Epithelial cell of prostate (primary cell): Measurements from ENCODE around the gene OXER1.

ENCODE experiments used
- DNase-seq: peaks from one replicate; pipeline ENCODE4 v3.0.0-alpha.2; 2011; ENCODE audit warnings: low read depth, low spot score
- H3K27ac ChIP-seq: fragments of 450-650 bp; 2 replicates; pipeline ENCODE4 v1.5.1; 2017; ENCODE audit warnings: mild to moderate bottlenecking

OXER1 gene

DNA sequence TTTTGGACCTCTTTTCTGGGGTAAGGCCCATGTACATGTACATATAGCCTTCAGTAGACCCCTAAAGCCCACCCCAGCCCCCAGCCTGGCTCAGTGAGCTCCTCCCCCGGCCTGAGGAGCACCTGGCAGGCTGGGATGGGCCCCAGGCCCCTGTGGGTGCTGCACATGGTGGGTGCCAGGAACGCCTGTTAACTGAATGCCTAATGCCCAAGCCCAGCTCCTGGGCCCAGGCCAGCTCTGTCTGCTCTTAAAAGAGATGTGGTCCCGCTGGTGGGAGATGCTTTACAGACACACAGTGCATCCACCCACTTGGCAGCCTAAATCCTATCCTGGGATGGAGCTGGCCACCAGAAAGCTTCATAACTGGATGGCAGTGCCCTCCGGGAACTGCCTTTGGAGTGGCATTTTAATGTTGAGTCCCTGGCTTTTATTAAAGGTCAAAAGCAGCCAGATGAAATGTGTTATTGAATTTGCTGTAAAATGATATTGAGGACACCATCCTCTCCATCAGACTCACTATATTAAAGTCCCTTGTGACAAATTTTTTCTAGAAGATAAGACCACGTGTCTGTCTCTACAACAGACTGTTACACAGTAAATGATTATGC is 7.7 kb upstream of the OXER1 start:
- DNase-seq, result no peak
- H3K27ac ChIP-seq, result no peak overlapping the region

GRCh38 chr2:42770288-42771131 is 6.6 kb upstream of the OXER1 start:
- DNase-seq, result no peak
- no peak overlapping the region for H3K27ac ChIP-seq

DNA sequence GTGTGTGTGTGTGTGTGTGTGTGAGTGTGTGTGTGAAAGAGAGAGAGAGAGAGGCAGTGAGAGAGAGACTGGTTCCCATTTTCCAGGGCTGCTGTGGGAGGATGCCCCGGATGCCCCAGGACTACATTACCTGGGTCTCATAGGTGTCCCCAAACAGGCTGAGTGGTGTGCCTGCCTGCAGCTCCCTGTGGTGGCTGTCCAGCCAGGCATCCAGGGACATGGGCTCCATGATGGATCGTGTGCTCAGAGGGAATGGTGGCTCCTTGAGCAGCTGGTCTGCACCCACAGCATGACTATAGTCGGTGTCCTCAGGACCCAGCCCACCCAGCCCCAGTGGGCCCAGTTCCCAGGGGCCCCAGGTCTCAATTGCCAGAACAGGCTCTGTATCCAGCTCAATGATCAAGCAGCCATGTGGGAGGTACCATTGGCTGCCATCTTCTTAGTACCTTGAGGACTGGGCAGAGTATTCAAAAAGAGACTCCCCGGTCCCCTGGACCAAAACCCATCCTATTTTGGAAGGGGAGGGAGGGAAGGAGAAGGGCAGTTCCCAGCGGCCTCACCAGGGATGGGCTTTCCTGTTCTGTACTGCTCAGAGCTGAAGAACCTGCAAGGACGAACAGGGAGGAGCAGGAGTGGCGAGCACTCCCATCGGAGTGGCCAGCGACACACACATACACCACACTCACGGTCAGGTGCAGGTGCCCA is 5.8 kb upstream of the OXER1 start:
- DNase-seq, result no peak
- H3K27ac ChIP-seq, result no peak overlapping the region

DNA sequence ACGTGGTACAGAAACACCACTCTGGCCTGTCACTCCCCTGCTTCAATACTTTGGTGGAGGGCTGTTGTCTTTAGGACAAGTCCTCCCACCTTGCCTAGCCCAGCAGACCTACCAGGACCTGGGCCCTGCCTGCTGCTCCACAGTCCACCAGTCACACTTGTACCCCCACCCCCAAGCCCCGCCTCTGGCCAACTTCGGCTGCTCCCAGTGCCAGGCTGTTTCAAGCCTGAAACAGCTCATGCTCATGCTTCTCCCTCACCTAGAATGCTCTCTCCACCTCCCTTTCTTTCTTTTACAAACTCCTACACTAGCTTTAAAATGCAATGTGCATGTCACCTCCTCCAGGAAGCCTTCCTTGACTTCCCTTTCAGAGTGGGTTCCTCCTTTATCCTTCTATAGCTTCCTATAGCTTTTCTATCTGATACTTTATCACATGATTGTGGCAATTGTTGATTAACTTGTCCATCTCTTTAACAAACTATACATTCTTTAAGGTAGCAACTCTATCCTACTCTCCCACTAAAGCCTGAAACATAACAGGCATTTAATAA is 4.8 kb upstream of the OXER1 start:
- no peak overlapping the region for H3K27ac ChIP-seq
- DNase-seq, result no peak

- no peak for DNase-seq
- no peak overlapping the region for H3K27ac ChIP-seq
These were observed 4.2 kb upstream of the OXER1 start for GRCh38 chr2:42767899-42768705.

DNA sequence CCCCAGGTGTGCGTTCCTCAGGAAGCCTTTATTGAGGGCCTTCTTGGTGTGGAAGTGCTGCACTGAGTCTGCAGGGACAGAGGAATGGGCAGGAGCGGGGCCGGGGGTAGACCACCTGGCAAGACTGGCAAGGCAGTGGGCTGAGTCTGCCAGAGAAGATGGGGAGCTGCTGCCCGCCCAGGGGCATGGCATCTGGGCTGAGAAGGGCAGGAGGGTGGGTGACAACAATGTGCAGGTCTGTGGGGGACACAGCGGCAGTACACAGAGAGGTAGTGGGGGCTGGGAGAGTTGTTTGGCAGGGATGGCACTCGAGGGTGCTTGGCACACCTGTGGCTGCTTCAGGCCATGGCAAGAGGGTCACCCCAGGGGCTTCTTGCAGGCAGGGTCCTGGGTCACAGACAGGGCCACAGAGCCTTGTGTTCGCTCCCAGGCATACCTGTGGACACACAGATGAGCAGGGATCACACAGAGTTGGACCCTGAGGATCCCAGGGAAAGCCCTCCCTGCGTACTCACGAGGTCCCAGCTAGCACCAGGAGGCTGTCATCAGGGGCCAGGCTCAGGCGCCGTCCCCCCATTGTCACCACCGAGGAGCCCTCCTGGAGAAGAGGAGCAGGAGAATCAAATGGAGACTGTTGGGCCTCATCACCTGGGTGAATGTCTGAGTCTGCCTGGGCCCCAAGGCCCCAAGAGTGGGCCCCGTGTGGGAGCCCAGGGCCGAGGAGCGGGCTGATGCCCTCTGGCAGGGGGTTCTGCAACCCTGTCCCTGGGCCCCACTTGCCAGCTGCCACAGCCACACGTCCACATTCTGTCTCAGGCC is 3.4 kb upstream of the OXER1 start:
- H3K27ac ChIP-seq, result no peak overlapping the region
- DNase-seq, result no peak

- DNase-seq, result no peak
- no peak overlapping the region for H3K27ac ChIP-seq
These were observed 1.8 kb upstream of the OXER1 start for GRCh38 chr2:42765686-42766085.

- no peak overlapping the region for H3K27ac ChIP-seq
- no peak for DNase-seq
These were observed 966 bp upstream of the OXER1 start for GRCh38 chr2:42764901-42765300.

- DNase-seq, result no peak
- H3K27ac ChIP-seq, result no peak overlapping the region
These were observed 821 bp downstream of the OXER1 start for GRCh38 chr2:42762823-42763804.

DNA sequence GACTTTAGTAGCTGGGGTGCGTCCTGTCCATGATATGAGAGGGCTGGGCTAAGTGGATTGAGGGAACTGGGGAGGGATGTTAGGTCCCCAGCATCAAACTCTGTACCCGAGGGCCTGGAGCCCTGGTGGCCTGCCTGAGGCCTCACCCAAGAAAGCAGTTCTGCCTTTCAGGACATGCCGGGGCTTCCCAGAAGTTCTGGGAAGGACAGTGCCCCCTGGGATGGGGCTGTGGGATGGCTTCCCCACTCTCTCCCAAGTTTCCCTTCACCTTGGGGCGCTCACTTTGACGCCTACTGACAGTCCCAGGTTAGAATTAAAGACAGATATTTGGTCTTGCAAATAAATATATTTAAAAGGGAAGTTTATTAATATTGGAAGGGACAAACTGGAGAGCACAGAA is 1.8 kb downstream of the OXER1 start:
- no peak overlapping the region for H3K27ac ChIP-seq
- DNase-seq, result no peak

- DNase-seq, result no peak
- no peak overlapping the region for H3K27ac ChIP-seq
These were observed 2.4 kb downstream of the OXER1 start for GRCh38 chr2:42761554-42761953.

DNA sequence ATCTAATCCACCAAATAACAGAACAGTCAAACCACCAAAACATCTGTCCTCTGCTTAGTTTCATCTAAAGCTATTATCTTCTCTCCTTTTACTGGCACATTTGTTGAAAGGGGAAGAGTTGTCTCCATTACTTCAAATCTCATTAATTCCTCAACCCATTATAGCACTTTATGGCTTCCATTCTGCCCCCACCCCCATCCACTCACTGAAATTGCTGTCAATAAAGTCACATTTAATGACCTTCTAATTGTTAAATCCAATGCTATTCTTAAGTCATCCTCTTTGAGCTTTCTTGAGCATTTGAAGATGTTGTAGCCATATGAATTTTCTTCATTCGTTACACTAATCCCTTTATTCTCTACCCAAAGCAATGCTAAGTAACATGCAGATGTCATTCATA is 5.2 kb downstream of the OXER1 start:
- no peak for DNase-seq

GRCh38 chr2:42757981-42758740 is 5.8 kb downstream of the OXER1 start:
- DNase-seq, result no peak

More for the DNA sequence above, 5.2 kb downstream of the OXER1 start:
- H3K27ac ChIP-seq, result no peak overlapping the region

GRCh38 chr2:42756966-42757513 is 6.9 kb downstream of the OXER1 start:
- H3K27ac ChIP-seq, result no peak overlapping the region
- no peak for DNase-seq

More at GRCh38 chr2:42757981-42758740, 5.8 kb downstream of the OXER1 start:
- H3K27ac ChIP-seq, result no peak overlapping the region

DNA sequence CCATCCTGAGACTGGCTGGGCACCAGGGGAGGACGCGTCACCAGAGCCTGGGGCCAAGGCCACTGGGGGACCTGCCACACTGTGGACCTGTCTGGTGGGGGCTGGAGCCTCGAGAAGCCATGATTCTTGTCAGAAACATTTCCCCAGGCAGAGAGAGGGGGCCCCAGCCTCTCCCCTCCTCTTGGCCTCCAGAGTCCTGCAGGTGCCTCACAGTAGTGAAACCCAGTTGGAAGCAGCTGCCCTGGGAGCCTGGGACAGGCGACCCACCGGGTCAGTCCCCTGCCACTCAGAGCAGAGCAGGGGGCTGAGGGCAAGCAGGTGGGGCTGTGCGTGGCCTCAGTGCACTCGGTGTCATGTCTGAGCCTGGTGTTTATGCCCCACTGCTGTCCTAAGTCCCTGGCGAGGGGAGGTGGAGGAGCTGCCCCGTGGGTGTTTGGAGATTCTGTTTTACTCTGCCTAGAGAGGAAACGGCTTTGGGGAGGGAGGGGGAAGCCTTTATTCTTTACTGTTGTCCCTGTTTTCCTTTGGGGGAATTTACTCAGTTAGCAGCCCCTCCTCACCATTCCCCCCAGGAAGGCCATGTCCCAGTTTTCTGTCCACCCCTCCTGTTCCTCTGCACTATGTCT is 7.7 kb downstream of the OXER1 start:
- DNase-seq, result no peak
- no peak overlapping the region for H3K27ac ChIP-seq

DNA sequence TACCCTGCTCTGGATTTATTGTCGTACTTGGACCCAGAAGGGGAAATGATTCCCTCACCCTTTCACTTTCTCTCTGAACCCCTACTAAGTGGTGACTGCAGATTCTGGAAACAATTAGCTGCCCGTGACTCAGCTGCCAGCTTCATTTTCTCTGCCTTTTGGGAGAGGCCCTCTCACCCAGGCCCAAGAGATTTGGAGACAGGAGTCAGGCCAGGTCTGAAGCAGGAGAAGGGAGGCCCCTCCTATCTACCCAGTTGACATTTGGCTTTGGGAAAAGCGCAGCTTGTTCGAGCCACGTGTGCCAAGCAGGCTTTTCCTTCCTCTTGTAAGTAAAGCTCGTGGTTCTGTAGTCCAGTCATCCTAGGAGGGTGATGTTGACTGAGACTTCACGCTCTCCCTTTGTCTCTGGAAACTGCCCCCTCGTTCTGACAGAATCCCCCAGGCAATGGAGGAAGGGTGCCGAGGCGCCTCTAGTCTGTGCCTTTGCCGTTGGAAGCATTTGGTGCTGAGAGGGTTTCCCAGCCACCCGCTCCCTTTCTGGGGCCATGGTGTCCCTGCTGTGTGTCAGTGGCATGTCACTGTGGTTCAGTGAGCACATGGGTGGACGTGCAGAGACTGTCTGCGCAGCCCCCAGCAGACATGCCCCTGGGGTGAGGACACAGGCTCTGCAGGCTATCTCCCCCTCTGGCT is 8.6 kb downstream of the OXER1 start:
- no peak for DNase-seq
- no peak overlapping the region for H3K27ac ChIP-seq
